ENCODE results near the gene GET3.
A peak's percentile ranks its signal among the peaks of the same experiment; 100 is the strongest.

GET3 gene

GRCh38 chr19:12782424-12783290, 45.4 kb downstream of the GET3 start:
- peak; percentile 94 to 99 (median 98) for DNase-seq

GRCh38 chr19:12783291-12783848, 46.1 kb downstream of the GET3 start:
- DNase-seq: peak in 2 of 6 experiments; percentile 31 to 55

GRCh38 chr19:12783849-12784393, 46.6 kb downstream of the GET3 start:
- DNase-seq: peak in 1 of 6 experiments; percentile 17

- peak in 5 of 6 experiments; percentile 17 to 69 (median 36) for DNase-seq
These were observed 47.1 kb downstream of the GET3 start for GRCh38 chr19:12784394-12784870.

- peak; percentile 21 to 69 (median 34) for DNase-seq
These were observed 47.7 kb downstream of the GET3 start for GRCh38 chr19:12784871-12785430.

- peak in 1 of 6 experiments; percentile 51 for DNase-seq
These were observed 48.2 kb downstream of the GET3 start for GRCh38 chr19:12785431-12786031.

- no peak for DNase-seq
These were observed 49.0 kb downstream of the GET3 start for GRCh38 chr19:12786141-12786870.

GRCh38 chr19:12786952-12787351, 49.7 kb downstream of the GET3 start:
- DNase-seq: no peak

GRCh38 chr19:12787458-12787857, 50.2 kb downstream of the GET3 start:
- DNase-seq: no peak

GRCh38 chr19:12788042-12788681, 50.9 kb downstream of the GET3 start:
- DNase-seq: no peak

- DNase-seq: peak in 2 of 6 experiments; percentile 44 to 52
These were observed 51.4 kb downstream of the GET3 start for GRCh38 chr19:12788682-12789097.

- DNase-seq: peak in 2 of 6 experiments; percentile 37 to 49
These were observed 52.0 kb downstream of the GET3 start for GRCh38 chr19:12789098-12789903.

- peak; percentile 74 to 86 (median 80) for DNase-seq
These were observed 52.8 kb downstream of the GET3 start for GRCh38 chr19:12789904-12790619.

GRCh38 chr19:12790628-12791344, 53.5 kb downstream of the GET3 start:
- DNase-seq: peak in 2 of 6 experiments; percentile 51 to 60

- peak; percentile 96 to 98 (median 98) for DNase-seq
These were observed 54.2 kb downstream of the GET3 start, which contains the start of gene JUNB for GRCh38 chr19:12791345-12792050. Gene JUNB (plus strand): TSS chr19:12791486. CDS start chr19:12791772, 286 bp downstream.

GRCh38 chr19:12792051-12792852, 55.0 kb downstream of the GET3 start:
- DNase-seq: peak; percentile 53 to 86 (median 70)

GRCh38 chr19:12792853-12793289, 55.6 kb downstream of the GET3 start:
- DNase-seq: peak in 3 of 6 experiments; percentile 61 to 87 (median 68)
